Parathyroid adenoma (tissue), 2 donors: Measurements from ENCODE around the gene ATP10D.

Experiments
- H2AFZ ChIP-seq: fragments of 300-600 bp; sonication (generic); one replicate; pipeline ENCODE4 v1.7.0; 2017; ENCODE audit warnings: antibody characterized with exemption, mild to moderate bottlenecking
- H3K27ac ChIP-seq: fragments of 300-600 bp; sonication (generic); one replicate; pipeline ENCODE4 v1.7.0; 2017
- H3K27me3 ChIP-seq: fragments of 300-600 bp; sonication (generic); one replicate; pipeline ENCODE4 v1.7.0; 2017; ENCODE audit warnings: low read length; ENCODE audit not compliant: control insufficient read depth, insufficient read depth
- H3K36me3 ChIP-seq: fragments of 300-600 bp; sonication (generic); one replicate; pipeline ENCODE4 v1.7.0; 2017; ENCODE audit warnings: low read length; ENCODE audit not compliant: control insufficient read depth, insufficient read depth
- H3K4me1 ChIP-seq: fragments of 300-600 bp; sonication (generic); one replicate; pipeline ENCODE4 v1.7.0; 2017; ENCODE audit warnings: control low read depth
- H3K4me2 ChIP-seq: fragments of 300-600 bp; sonication (generic); one replicate; pipeline ENCODE4 v1.7.0; 2017; ENCODE audit warnings: low read length
- H3K4me3 ChIP-seq: fragments of 300-600 bp; sonication (generic); one replicate; pipeline ENCODE4 v1.7.0; 2017; ENCODE audit warnings: low read depth, low read length
- H3K79me2 ChIP-seq: fragments of 300-600 bp; sonication (generic); one replicate; pipeline ENCODE4 v1.7.0; 2017; ENCODE audit warnings: control low read depth
- H3K9ac ChIP-seq: fragments of 300-600 bp; sonication (generic); one replicate; pipeline ENCODE4 v1.7.0; 2017; ENCODE audit warnings: mild to moderate bottlenecking
- H3K9me3 ChIP-seq: fragments of 300-600 bp; sonication (generic); one replicate; pipeline ENCODE4 v1.7.0; 2017; ENCODE audit warnings: low read length; ENCODE audit not compliant: control insufficient read depth
- TF ChIP-seq, protein P1 (sequence below): fragments of 300-600 bp; sonication (generic); IDR thresholded peaks from one replicate; pipeline ENCODE4 v1.7.0; 2017; ENCODE audit warnings: antibody characterized with exemption, mild to moderate bottlenecking
- donor health status: primary hyperparathyroidism.

ATP10D gene

DNA sequence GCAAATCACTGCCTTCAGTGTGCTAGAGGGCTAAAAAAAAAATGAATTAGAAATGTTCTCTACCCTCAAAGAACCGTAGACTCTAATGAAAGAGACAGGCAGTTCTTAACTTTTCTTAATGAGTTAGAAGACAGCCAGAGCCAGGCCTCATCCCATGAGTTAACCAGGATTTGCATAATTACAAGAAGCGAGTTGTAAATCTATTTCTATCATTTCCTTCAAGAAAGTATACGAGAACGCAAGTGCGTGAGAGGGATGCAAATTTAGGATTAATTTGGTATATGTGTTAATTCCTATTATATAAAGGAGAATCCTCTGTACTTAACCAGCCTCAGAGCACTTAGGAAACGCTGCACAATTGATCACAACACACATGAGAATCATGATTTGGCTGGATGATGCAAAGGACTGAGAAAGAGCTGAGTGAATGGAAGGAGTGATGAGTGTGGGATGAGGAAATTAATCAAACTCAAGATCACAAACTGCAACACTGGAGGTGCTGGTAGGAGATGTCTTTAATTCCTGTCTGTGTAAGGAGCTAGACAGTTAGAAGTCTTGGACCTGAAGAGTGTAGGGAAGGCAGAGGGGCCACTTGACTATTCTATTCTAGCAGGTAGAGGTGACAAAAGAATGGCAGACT, 157.2 kb downstream of the ATP10D start:
- H2AFZ ChIP-seq: no peak overlapping the region
- no peaks in the 10 kb centered on the region for H3K36me3 ChIP-seq
- no peak overlapping the region for H3K9ac ChIP-seq
- no peaks in the 10 kb centered on the region for H3K9me3 ChIP-seq
- no peak overlapping the region for H3K4me2 ChIP-seq
- H3K79me2 ChIP-seq: no peaks in the 10 kb centered on the region
- TF ChIP-seq, protein P1, sequence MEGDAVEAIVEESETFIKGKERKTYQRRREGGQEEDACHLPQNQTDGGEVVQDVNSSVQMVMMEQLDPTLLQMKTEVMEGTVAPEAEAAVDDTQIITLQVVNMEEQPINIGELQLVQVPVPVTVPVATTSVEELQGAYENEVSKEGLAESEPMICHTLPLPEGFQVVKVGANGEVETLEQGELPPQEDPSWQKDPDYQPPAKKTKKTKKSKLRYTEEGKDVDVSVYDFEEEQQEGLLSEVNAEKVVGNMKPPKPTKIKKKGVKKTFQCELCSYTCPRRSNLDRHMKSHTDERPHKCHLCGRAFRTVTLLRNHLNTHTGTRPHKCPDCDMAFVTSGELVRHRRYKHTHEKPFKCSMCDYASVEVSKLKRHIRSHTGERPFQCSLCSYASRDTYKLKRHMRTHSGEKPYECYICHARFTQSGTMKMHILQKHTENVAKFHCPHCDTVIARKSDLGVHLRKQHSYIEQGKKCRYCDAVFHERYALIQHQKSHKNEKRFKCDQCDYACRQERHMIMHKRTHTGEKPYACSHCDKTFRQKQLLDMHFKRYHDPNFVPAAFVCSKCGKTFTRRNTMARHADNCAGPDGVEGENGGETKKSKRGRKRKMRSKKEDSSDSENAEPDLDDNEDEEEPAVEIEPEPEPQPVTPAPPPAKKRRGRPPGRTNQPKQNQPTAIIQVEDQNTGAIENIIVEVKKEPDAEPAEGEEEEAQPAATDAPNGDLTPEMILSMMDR: no peak
- H3K27me3 ChIP-seq: no peaks in the 10 kb centered on the region
- H3K4me3 ChIP-seq: no peak overlapping the region
- H3K27ac ChIP-seq: no peak overlapping the region
- no peaks in the 10 kb centered on the region for H3K4me1 ChIP-seq
